ENCODE results near the gene FAM131B. TPM values are rescaled to one million over a fixed set of nuclear protein-coding genes. Genes with fewer than 3 reads are reported as not detected.

The FAM131B gene
- total RNA-seq, 1 experiment from 2014 or later = 17.3 TPM

GRCh38 chr7:143308632-143309031 is 53.9 kb downstream of the FAM131B start:
- Histone ChIP-seq H4K91ac (ENCODE audit: insufficient read length, low read depth, low read length) (no peak overlapping the region), H2AFZ (ENCODE audit: low read length) (no peak overlapping the region), H3K14ac (ENCODE audit: insufficient read depth, low read length) (no peak overlapping the region), H3K4me1 (ENCODE audit: insufficient read depth, low read length) (no peaks in the 10 kb centered on the region), H3K23ac (ENCODE audit: insufficient read length, low read depth, low read length) (no peak overlapping the region), H4K5ac (ENCODE audit: insufficient read length, low read depth, low read length) (no peak overlapping the region), H3K4me2 (ENCODE audit: insufficient read depth, insufficient read length, low read length) (no peak overlapping the region), H3K23me2 (ENCODE audit: insufficient read length, low read depth, low read length, poor library complexity, severe bottlenecking) (no peaks in the 10 kb centered on the region), H2BK20ac (ENCODE audit: low read depth, low read length, poor library complexity, severe bottlenecking) (no peak overlapping the region), H4K8ac (replicated peaks; ENCODE audit: insufficient read length, low read depth, low read length) (no peak overlapping the region), H3K79me1 (ENCODE audit: insufficient read depth, low read depth, low read length, poor library complexity, severe bottlenecking) (no peaks in the 10 kb centered on the region), H3K27me3 (ENCODE audit: insufficient read depth, low read length) (no peaks in the 10 kb centered on the region), H3K4ac (ENCODE audit: low read depth, low read length) (no peak overlapping the region), H2BK15ac (ENCODE audit: low read depth, low read length) (no peak overlapping the region), H2BK5ac (ENCODE audit: insufficient read length, low read length) (no peak overlapping the region), H3K56ac (ENCODE audit: insufficient read length, low read depth, low read length) (no peak overlapping the region), H2BK12ac (ENCODE audit: insufficient read length, low read depth, low read length) (no peak overlapping the region), H2BK120ac (ENCODE audit: low read depth, low read length, poor library complexity, severe bottlenecking) (no peak overlapping the region), H3T11ph (ENCODE audit: low read length) (no peak overlapping the region), H4K20me1 (ENCODE audit: control insufficient read depth, insufficient read depth, insufficient read length) (no peaks in the 10 kb centered on the region), H2AK5ac (ENCODE audit: insufficient read length, low read length) (no peak overlapping the region), H3K79me2 (ENCODE audit: insufficient read depth, low read length) (no peaks in the 10 kb centered on the region), H3K18ac (ENCODE audit: insufficient read length, low read depth, low read length) (no peak overlapping the region), H3K9me3 (ENCODE audit: control insufficient read depth, low read depth, low read length) (no peaks in the 10 kb centered on the region), H3K9ac (ENCODE audit: extremely low read depth, insufficient read length, low read length) (no peak overlapping the region), H3K27ac (ENCODE audit: insufficient read length, low read depth, low read length) (no peak overlapping the region)
- no peaks in the 10 kb centered on the region for H3K27me3 Mint-ChIP-seq (ENCODE audit: low read depth)
- H3K36me3 Mint-ChIP-seq (ENCODE audit: insufficient read depth in 1 of 3, low read depth in 3 of 3) = peaks cover 36 to 54% (median 54%) of the 10 kb centered on the region in 3 experiments
- no CpG with 5 or more reads among the region's 2 CpGs for WGBS (ENCODE audit: extremely low coverage, insufficient read length, low lambda C conversion rate)
- no peaks in the 10 kb centered on the region for H3K4me1 Mint-ChIP-seq
- DNase-seq = no peak
- H3K4me3 Mint-ChIP-seq = no peak overlapping the region
- H3K27ac Mint-ChIP-seq = no peak overlapping the region; a peak in 1 of 7 replicates
- H3K9me3 Mint-ChIP-seq = no peaks in the 10 kb centered on the region
- no peak for TF ChIP-seq CTCF (conservative IDR thresholded peaks at IDR 0.05)
